NT2/D1 (cell line): ENCODE measurements around the gene ILK.

Source experiments
- DNase-seq: peaks from one replicate; pipeline ENCODE4 v3.0.0-alpha.2; 2011; ENCODE audit warnings: low read depth, low spot score
- H3K27me3 ChIP-seq: 2 replicates; pipeline ENCODE4 v1.6.0; 2011; ENCODE audit warnings: mild to moderate bottlenecking; ENCODE audit not compliant: insufficient read length, insufficient read depth
- H3K36me3 ChIP-seq: 2 replicates; pipeline ENCODE4 v1.6.1; 2011; ENCODE audit warnings: mild to moderate bottlenecking, low read length, mixed read lengths; ENCODE audit not compliant: insufficient read depth, insufficient read length
- H3K4me1 ChIP-seq: 2 replicates; pipeline ENCODE4 v1.5.1; 2011; ENCODE audit not compliant: insufficient read depth, insufficient read length
- H3K4me3 ChIP-seq: 2 replicates; pipeline ENCODE4 v1.5.1; 2011; ENCODE audit warnings: low read depth; ENCODE audit not compliant: insufficient read length
- H3K9ac ChIP-seq: 2 replicates; pipeline ENCODE4 v1.6.0; 2011; ENCODE audit warnings: low read depth; ENCODE audit not compliant: insufficient read length
- H3K9me3 ChIP-seq: 2 replicates; pipeline ENCODE4 v1.5.1; 2011; ENCODE audit warnings: mild to moderate bottlenecking, low read length; ENCODE audit not compliant: insufficient read depth
- SUZ12 ChIP-seq: IDR thresholded peaks from 2 replicates; pipeline ENCODE4 v1.6.1; 2011; ENCODE audit not compliant: insufficient read length, insufficient read depth; ENCODE audit errors: extremely low read depth
- YY1 ChIP-seq: IDR thresholded peaks from 2 replicates; pipeline ENCODE4 v1.6.1; 2011; ENCODE audit not compliant: insufficient read length, insufficient read depth
- ZNF274 ChIP-seq: IDR thresholded peaks from 2 replicates; pipeline ENCODE4 v1.6.1; 2011; ENCODE audit warnings: mild to moderate bottlenecking, low read depth, low read length

Gene ILK

GRCh38 chr11:6588018-6588417, 15.6 kb upstream of the ILK start:
- Histone ChIP-seq H3K4me3 (no peak overlapping the region), H3K4me1 (peaks cover 5% of the 10 kb centered on the region), H3K27me3 (no peaks in the 10 kb centered on the region), H3K9me3 (peaks cover 28% of the 10 kb centered on the region), H3K36me3 (peaks cover 9% of the 10 kb centered on the region), H3K9ac (no peak overlapping the region)
- TF ChIP-seq ZNF274 = no peak
- DNase-seq = no peak

GRCh38 chr11:6594142-6594768, 9.3 kb upstream of the ILK start:
- no peaks in the 10 kb centered on the region for H3K27me3 ChIP-seq
- H3K36me3 ChIP-seq = peaks cover 56% of the 10 kb centered on the region
- TF ChIP-seq YY1 (no peak), SUZ12 (no peak), ZNF274 (no peak)

GRCh38 chr11:6596239-6596877, 7.2 kb upstream of the ILK start:
- no peak overlapping the region for H3K4me3 ChIP-seq
- TF ChIP-seq SUZ12 (no peak), ZNF274 (no peak), YY1 (no peak)
- H3K9me3 ChIP-seq = no peaks in the 10 kb centered on the region
- no peak overlapping the region for H3K9ac ChIP-seq
- H3K4me1 ChIP-seq = no peaks in the 10 kb centered on the region
- no peaks in the 10 kb centered on the region for H3K27me3 ChIP-seq
- DNase-seq = no peak
- peaks cover 77% of the 10 kb centered on the region for H3K36me3 ChIP-seq

More at GRCh38 chr11:6594142-6594768, 9.3 kb upstream of the ILK start:
- H3K9ac ChIP-seq = no peak overlapping the region
- no peaks in the 10 kb centered on the region for H3K4me1 ChIP-seq
- H3K4me3 ChIP-seq = no peak overlapping the region
- no peaks in the 10 kb centered on the region for H3K9me3 ChIP-seq
- no peak for DNase-seq

- no peaks in the 10 kb centered on the region for H3K4me1 ChIP-seq
- no peak for TF ChIP-seq ZNF274
- no peak for TF ChIP-seq SUZ12
- TF ChIP-seq YY1 = no peak
- DNase-seq = no peak
- no peaks in the 10 kb centered on the region for H3K27me3 ChIP-seq
- no peak overlapping the region for H3K4me3 ChIP-seq
- H3K9ac ChIP-seq = no peak overlapping the region
- no peaks in the 10 kb centered on the region for H3K9me3 ChIP-seq
- H3K36me3 ChIP-seq = peaks cover 77% of the 10 kb centered on the region
These were observed 5.0 kb upstream of the ILK start for GRCh38 chr11:6598555-6598954.

- no peaks in the 10 kb centered on the region for H3K4me1 ChIP-seq
- no peaks in the 10 kb centered on the region for H3K9me3 ChIP-seq
- H3K36me3 ChIP-seq = peaks cover 70% of the 10 kb centered on the region
- no peak for TF ChIP-seq ZNF274
- no peaks in the 10 kb centered on the region for H3K27me3 ChIP-seq
- no peak overlapping the region for H3K9ac ChIP-seq
- DNase-seq = no peak
- H3K4me3 ChIP-seq = no peak overlapping the region
These were observed 4.1 kb upstream of the ILK start for GRCh38 chr11:6599449-6599848.

GRCh38 chr11:6599881-6600390, 3.6 kb upstream of the ILK start:
- H3K36me3 ChIP-seq = peaks cover 69% of the 10 kb centered on the region

GRCh38 chr11:6601041-6601461, 2.5 kb upstream of the ILK start:
- Histone ChIP-seq H3K4me1 (no peaks in the 10 kb centered on the region), H3K27me3 (no peaks in the 10 kb centered on the region), H3K9me3 (no peaks in the 10 kb centered on the region), H3K36me3 (peaks cover 71% of the 10 kb centered on the region), H3K9ac (no peak overlapping the region), H3K4me3 (no peak overlapping the region)
- no peak for DNase-seq
- TF ChIP-seq ZNF274 (no peak), YY1 (no peak), SUZ12 (no peak)

More at GRCh38 chr11:6599881-6600390, 3.6 kb upstream of the ILK start:
- H3K27me3 ChIP-seq = no peaks in the 10 kb centered on the region
- H3K4me1 ChIP-seq = no peaks in the 10 kb centered on the region
- H3K4me3 ChIP-seq = no peak overlapping the region
- H3K9ac ChIP-seq = no peak overlapping the region
- H3K9me3 ChIP-seq = no peaks in the 10 kb centered on the region
- DNase-seq = no peak
- TF ChIP-seq ZNF274 = no peak
- TF ChIP-seq YY1 = no peak
- no peak for TF ChIP-seq SUZ12
